GM12873 (cell line): Measurements from ENCODE around the gene PHF11.

ENCODE experiments used
- CTCF ChIP-seq: IDR thresholded peaks from 2 replicates; pipeline ENCODE4 v1.5.1; 2012; ENCODE audit warnings: low read depth, mild to moderate bottlenecking, moderate library complexity, low read length, control low read depth; ENCODE audit not compliant: insufficient read depth; ENCODE audit errors: missing control alignments

The PHF11 gene

GRCh38 chr13:49566461-49566860, 70.7 kb downstream of the PHF11 start:
- no peak for TF ChIP-seq CTCF

- TF ChIP-seq CTCF: no peak
These were observed 71.7 kb downstream of the PHF11 start for GRCh38 chr13:49567491-49567890.

GRCh38 chr13:49569993-49570689, 74.4 kb downstream of the PHF11 start:
- TF ChIP-seq CTCF: no peak

GRCh38 chr13:49571299-49572240, 75.8 kb downstream of the PHF11 start:
- no peak for TF ChIP-seq CTCF
